Prostate gland (tissue), 2 donors: ENCODE data around the gene ARL4A.

Source experiments
- POLR2A ChIP-seq: fragments of 450-650 bp; IDR thresholded peaks from one replicate; pipeline ENCODE4 v1.6.1; 2016; ENCODE audit warnings: antibody characterized with exemption, mild to moderate bottlenecking
- TF ChIP-seq, protein P1 (sequence below), 4 experiments: fragments of 200-600 bp in 2 of 4; fragments of 450-650 bp in 2 of 4; sonication (generic) in 2 of 4; IDR thresholded peaks; 1 replicate in 3 of 4; 2 replicates in 1 of 4; pipeline ENCODE4 v1.5.1; 2016 to 2019; ENCODE audit warnings: antibody characterized with exemption in 4 of 4, mild to moderate bottlenecking in 2 of 4, moderate library complexity in 2 of 4

DNA sequence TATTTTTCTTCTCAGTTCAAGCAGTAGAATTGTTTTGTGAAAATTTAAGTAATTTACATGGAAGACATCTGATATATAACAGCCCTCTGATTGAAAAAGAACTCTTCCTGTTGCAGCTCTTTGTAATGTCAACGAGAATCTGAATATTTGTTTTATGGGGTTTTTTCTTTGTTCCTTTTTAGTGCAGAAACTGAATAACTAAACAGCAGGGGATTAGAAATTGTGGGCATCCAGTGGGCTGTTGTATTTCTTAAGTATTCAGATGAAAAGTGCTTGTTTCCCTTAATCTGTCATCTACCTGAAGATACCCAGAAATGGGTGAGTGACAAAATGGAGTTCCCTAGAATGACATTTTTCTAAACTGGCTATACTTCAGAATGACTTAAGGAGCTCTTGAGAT lies 7.4 kb downstream of the ARL4A start:
- no peak for TF ChIP-seq POLR2A
- TF ChIP-seq, protein P1, sequence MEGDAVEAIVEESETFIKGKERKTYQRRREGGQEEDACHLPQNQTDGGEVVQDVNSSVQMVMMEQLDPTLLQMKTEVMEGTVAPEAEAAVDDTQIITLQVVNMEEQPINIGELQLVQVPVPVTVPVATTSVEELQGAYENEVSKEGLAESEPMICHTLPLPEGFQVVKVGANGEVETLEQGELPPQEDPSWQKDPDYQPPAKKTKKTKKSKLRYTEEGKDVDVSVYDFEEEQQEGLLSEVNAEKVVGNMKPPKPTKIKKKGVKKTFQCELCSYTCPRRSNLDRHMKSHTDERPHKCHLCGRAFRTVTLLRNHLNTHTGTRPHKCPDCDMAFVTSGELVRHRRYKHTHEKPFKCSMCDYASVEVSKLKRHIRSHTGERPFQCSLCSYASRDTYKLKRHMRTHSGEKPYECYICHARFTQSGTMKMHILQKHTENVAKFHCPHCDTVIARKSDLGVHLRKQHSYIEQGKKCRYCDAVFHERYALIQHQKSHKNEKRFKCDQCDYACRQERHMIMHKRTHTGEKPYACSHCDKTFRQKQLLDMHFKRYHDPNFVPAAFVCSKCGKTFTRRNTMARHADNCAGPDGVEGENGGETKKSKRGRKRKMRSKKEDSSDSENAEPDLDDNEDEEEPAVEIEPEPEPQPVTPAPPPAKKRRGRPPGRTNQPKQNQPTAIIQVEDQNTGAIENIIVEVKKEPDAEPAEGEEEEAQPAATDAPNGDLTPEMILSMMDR (IDR thresholded peaks at IDR 0.05): no peak
